EH (cell line): ENCODE measurements around the gene SYNE2.

Experiments
- DNase-seq: peaks from one replicate; pipeline ENCODE4 v3.0.0-alpha.2; 2015; ENCODE audit warnings: low read depth

Gene SYNE2

GRCh38 chr14:64249363-64249762 is 396.6 kb downstream of the SYNE2 start:
- no peak for DNase-seq

- peak; percentile 73 for DNase-seq
Measured at GRCh38 chr14:64253672-64254071, 400.9 kb downstream of the SYNE2 start.

- no peak for DNase-seq
Measured at GRCh38 chr14:64255756-64256155, 403.0 kb downstream of the SYNE2 start.

GRCh38 chr14:64260418-64260817 is 407.6 kb downstream of the SYNE2 start:
- no peak for DNase-seq

GRCh38 chr14:64265222-64265621 is 412.4 kb downstream of the SYNE2 start:
- no peak for DNase-seq

- peak; percentile 68 for DNase-seq
Measured at GRCh38 chr14:64266239-64266638, 413.4 kb downstream of the SYNE2 start.

GRCh38 chr14:64272019-64272418 is 419.2 kb downstream of the SYNE2 start:
- DNase-seq, result no peak
